NCI-H345 (cell line): ENCODE results near the gene GSTO1.

ENCODE experiments used
- DNase-seq: peaks from one replicate; lab custom pipeline; 2025; lab: John Stamatoyannopoulos, UW

Gene GSTO1

GRCh38 chr10:104274762-104275721 is 20.4 kb downstream of the GSTO1 start:
- DNase-seq: no peak

- DNase-seq: no peak
These were observed 21.5 kb downstream of the GSTO1 start for GRCh38 chr10:104276192-104276591.

GRCh38 chr10:104277785-104278184 is 23.1 kb downstream of the GSTO1 start:
- DNase-seq: peak; percentile 64

- no peak for DNase-seq
These were observed 25.0 kb downstream of the GSTO1 start for GRCh38 chr10:104279550-104280259.

- peak; percentile 74 for DNase-seq
These were observed 27.0 kb downstream of the GSTO1 start for GRCh38 chr10:104281694-104282093.

GRCh38 chr10:104284846-104285245 is 30.2 kb downstream of the GSTO1 start:
- no peak for DNase-seq

- DNase-seq: no peak
These were observed 32.2 kb downstream of the GSTO1 start for GRCh38 chr10:104286939-104287338.

GRCh38 chr10:104288355-104288754 is 33.7 kb downstream of the GSTO1 start:
- DNase-seq: no peak

- DNase-seq: peak; percentile 85
These were observed 36.8 kb downstream of the GSTO1 start for GRCh38 chr10:104291439-104291951.

GRCh38 chr10:104293011-104293410 is 38.3 kb downstream of the GSTO1 start:
- DNase-seq: no peak

GRCh38 chr10:104293781-104294321 is 39.2 kb downstream of the GSTO1 start:
- DNase-seq: no peak

- no peak for DNase-seq
These were observed 42.2 kb downstream of the GSTO1 start for GRCh38 chr10:104296687-104297436.

GRCh38 chr10:104297697-104298660 is 43.3 kb downstream of the GSTO1 start:
- no peak for DNase-seq

- no peak for DNase-seq
These were observed 44.6 kb downstream of the GSTO1 start for GRCh38 chr10:104299031-104299904.

GRCh38 chr10:104300002-104300735 is 45.5 kb downstream of the GSTO1 start:
- DNase-seq: no peak

- DNase-seq: peak; percentile 56
These were observed 46.1 kb downstream of the GSTO1 start for GRCh38 chr10:104300736-104301292.

- no peak for DNase-seq
These were observed 47.4 kb downstream of the GSTO1 start for GRCh38 chr10:104301907-104302690.
